ACHN (cell line): Measurements from ENCODE around the gene P2RY6.

Experiments
- DNase-seq: peaks from one replicate; pipeline ENCODE4 v3.0.0-alpha.2; 2015
- in situ Hi-C: cut with HindIII; loops from 2 replicates; pipeline ENCODE4 v1.10.0; 2017; ENCODE audit warnings: low sequenced_read_pairs, low pct_ligation_motif_present, low pct_unique_long_range_greater_than_20kb

The P2RY6 gene

DNA sequence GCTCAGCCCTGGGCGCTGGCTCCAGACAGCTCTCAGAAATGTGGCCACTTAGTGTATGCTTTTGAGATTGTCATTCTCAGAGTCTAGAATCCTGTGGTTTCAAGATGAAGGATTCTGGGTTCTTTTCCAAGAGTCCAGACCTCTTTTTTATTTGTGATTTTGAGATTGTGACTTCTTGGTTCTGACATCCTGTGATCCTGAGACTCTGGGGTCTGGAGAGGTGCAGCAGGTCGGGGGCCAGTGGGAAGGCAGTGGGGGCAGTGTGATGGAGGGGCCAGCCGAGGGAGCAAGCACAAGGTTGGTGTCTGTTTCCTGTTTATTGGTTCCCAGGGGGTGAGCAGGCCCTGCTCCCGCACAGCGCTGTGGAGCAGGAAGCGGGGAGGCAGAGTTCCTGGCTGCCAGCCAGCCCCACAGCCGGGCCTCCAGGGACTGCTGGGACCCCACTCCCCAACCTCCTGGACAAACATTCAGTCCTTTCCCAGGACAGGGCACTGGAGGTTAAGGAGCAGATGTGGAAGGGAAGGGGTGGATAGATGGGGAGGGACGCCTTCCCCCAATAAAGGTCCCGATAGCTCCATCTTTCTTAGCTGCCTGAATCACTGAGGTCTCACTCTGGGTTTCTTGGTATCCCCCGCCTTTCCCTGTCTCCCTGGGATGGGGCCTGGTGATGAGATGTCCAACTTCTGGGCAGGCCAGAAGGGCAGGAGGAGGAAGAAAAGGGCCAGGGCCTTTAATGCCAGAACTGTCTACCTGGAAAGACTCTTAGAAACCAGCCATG lies 49.7 kb downstream of the P2RY6 start:
- in situ Hi-C loops: no loop called here
- DNase-seq: no peak

DNA sequence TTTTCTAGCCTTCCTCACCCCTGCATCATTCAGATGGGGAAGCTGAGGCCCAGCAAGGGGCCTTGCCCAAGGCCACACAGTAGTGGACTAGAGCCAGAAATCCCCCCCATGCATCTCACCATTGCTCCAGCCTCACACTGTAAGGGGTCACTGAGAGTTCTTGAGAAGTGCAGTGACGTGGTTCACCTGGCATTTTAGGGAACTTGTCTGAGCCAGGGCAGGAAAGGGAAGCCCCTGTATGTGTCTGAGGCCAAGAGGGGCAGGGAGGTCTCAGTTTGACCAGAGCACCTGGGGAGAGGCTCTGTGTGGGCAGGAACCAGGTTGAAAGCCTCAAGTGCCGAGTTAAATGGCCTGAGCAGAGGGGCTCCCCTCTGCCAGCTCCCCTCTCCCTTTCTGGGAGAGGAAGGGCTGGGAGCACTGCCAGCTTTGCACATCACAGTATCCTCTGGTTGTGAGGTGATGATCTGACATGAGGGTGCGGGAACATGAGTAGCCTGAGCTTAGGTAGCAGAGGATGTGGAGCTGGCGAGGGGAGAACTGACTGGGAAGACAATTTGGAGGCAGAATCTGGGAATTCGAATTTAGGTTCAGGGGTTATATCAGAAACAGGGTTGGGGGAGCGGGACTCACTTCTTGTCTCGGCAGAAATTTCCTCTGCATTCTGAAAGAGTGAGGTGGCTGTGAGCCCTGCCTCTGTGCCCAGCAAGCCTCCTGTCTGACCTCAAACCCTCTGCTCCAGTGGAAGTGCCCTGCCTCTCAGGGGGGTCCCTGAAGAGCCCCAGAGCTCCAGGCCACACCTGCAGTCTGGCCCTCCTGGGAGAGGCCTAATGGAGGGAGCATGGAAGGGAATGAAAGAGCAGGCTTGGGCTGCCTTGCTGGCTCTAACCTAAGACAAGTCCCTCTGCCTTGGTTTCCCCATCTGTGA lies 50.5 kb downstream of the P2RY6 start:
- in situ Hi-C loops: no loop called here
- no peak for DNase-seq

GRCh38 chr11:73323464-73323863 lies 51.3 kb downstream of the P2RY6 start:
- no peak for DNase-seq

GRCh38 chr11:73324116-73324515 lies 52.0 kb downstream of the P2RY6 start:
- DNase-seq: no peak

More at GRCh38 chr11:73323464-73323863, 51.3 kb downstream of the P2RY6 start:
- in situ Hi-C loops: no loop called here

DNA sequence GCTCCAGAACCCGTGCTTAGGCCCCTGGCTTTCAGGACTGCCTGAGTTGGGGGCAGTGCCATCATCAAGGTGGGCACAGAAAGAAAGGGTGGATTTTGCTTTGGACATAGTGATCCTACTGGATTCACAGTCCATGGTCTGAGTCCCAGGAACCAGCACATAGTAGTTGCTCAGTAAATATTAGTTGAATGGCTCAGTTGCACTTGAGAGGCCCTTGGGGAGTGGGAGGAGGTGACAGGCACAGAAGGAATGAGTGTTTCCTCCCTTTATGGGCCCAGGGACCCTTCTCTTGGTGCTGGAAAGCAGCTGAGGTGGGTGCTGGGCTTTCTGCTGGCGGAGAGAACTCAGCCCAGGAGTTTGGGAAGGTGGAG lies 52.5 kb downstream of the P2RY6 start:
- in situ Hi-C loops: no loop called here
- no peak for DNase-seq

More at GRCh38 chr11:73324116-73324515, 52.0 kb downstream of the P2RY6 start:
- in situ Hi-C loops: no loop called here

DNA sequence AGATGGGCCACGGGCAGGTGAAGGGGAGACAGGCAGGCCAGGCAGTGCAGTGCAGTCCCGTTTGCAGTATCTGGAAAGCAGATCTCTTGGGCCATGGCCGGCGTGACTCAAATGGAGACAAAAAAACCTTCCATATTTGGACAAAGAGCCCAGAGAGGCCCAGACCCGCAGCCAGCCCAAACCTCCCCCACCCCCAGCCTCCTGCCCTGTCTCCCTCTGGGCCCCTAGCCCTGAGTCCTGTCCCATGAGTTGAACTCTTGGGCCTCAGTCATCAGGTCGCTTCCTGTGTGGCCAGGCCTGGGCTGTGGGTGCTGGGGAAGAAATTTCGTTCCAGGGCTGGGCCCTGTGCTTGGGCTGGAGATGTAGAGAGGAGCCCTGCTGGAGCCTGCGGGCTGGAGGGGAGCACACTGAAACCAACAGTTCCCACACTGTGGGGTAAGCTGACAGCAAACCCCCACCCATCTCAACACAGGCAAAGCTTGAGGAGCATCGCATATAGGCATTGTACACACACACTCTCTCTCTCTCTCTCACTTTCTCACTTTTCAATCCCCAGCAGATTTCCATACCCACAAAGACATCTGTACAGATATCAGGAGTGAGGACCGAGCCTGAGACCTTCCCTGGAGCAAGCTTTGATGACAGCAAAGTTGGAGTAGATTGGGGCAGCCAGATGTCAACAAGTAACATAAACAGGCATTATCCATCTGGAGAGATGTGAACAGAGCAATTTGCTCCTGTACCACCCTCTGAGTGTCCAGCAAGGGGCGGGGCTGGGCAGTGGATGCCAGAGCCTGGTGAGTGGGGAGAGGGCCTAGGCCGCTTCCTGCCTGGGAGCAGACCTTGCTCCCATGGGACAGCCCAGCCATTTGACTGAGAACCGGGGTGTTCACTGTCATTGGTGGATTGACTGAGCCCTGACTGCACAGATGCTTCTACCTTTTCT lies 53.2 kb downstream of the P2RY6 start:
- no peak for DNase-seq
- in situ Hi-C loops: no loop called here

DNA sequence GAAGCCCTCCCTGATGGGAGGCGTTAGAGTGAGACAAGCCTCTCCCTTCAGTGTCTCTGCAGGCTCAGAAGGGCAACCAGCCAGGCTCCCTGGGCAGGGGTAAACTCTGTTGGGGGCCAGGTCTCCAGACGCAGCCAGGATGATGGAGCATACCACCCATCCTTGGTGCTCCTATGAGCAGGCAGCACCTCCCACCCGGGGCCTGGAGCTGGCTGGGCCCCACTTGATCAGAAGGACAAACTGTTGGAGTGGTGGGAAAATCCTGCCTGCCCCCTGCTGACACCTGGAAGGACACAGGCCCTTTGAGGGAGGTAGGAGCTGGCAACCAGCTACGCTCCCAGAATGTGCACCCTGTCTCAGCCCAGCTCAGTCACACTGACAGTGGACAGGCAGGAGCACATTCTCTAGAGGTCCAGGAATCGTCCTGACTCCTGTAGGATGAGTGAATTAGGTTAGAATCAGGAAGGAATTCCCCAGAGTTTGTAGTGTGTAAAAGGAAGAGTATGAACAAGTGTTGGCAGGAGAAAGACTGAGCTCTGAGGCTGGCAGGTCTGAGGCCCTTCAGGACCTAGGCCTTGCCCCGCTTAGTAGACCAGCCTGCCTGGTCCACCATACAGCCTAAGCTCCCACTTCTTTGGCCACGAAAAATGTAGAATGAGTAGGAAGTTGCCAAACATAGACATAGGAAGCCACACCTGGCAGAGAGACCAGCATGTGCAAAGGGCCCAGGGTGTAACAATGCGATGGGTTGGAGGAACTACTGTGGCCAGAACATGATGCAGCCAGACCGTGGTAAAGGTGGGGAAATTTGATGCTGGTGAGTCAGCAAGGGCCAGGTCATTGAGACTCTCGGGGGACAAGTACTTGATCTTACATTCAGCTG lies 55.0 kb downstream of the P2RY6 start:
- no peak for DNase-seq
- in situ Hi-C loops: no loop called here

DNA sequence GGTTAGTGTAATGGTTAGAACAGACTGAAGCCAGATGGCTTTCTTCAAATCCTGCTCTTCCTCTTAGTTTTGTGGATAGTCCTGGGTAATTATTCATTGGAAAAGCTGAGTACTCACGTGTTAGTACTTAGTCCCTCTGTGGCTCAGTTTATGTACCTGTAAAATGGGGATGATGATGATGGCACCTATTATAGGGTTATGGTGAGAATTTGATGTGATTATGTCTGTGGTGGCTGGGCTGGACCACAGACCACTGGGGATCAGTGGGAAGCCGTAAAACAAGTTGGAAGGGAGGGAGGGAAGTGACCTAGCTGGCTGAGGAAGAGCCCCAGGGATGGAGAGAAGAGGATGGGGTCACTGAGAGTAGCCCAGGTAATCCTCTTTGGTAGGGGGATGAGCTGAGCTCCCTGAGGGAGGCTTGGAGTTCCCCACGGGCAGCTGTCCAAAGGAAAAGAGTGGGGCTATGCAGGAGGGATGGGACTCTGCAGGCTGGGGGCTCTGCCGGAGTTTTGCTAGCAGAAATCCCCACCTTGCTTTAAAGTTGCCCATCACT lies 55.8 kb downstream of the P2RY6 start:
- in situ Hi-C loops: no loop called here
- no peak for DNase-seq

- DNase-seq: peak; percentile 66
- in situ Hi-C loops: no loop called here
Measured at GRCh38 chr11:73330569-73331093, 58.5 kb downstream of the P2RY6 start.

DNA sequence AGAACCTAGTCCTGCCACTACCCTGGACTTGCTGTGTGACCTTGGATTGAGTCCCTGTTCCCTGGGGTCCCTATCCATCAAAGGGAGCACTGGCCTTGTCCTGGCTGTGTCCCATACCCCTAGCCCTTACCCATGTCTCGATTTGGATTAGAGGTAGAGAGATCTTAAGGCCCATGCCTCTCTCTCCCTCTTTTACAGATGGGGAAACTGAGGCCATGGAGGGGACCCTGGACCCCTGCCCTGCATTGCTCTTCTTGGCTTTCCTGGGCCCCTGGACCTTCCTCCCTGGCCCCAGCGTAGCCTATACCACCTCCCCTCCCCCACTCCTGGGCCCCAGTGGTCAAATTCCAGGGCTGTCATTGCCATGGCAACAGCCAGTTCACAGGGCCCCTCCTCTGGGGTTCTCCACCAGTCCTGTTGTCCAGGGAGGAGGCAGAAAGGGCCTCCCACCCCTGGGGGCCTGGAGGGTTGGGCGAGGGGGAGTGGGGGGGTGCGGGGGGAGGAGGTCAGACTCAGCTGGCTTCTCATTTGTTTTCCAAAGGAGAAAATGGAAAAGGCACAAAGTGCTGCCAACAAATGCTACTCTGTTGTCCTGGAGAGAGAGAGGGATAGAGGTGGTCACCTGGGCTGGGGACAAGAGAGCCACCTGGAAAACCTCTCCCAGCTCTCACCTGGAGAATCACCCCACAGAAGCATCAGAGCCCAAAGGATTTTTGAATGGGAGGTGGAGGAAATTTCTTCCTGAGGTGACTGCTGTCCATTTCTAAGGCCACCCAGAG lies 59.2 kb downstream of the P2RY6 start:
- no peak for DNase-seq
- in situ Hi-C loops: no loop called here

GRCh38 chr11:73333173-73333572 lies 61.0 kb downstream of the P2RY6 start:
- no peak for DNase-seq
- in situ Hi-C loops: no loop called here

- peak; percentile 26 for DNase-seq
- in situ Hi-C loops: no loop called here
Measured at GRCh38 chr11:73333640-73334383, 61.7 kb downstream of the P2RY6 start.

GRCh38 chr11:73334384-73335203 lies 62.5 kb downstream of the P2RY6 start:
- in situ Hi-C loops: no loop called here
- peak; percentile 83 for DNase-seq

- peak; percentile 78 for DNase-seq
- in situ Hi-C loops: no loop called here
Measured at GRCh38 chr11:73335204-73335923, 63.2 kb downstream of the P2RY6 start.

DNA sequence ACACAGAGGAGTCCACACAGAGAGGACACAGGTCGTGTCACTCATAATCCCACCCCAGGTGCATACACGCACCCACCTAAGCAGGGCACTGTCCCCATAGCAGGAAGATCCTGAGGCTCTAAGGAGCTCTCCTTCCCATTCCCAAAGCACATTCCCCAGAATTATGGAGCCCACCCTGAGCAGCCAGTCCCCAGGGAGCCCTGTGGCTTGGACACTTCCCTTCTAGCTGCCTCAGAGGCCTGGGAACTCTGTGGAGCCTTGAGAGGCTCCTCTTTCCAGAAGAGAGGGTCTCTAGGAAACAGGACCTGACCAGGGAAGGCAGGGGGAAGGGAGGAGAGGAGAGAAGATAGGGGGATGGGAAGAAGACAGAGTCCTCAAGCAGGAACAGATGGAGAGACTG lies 65.7 kb downstream of the P2RY6 start:
- no peak for DNase-seq
- in situ Hi-C loops: no loop called here
